Heart left ventricle (tissue), 13 donors: ENCODE measurements around the gene PACSIN3.

Experiments
- CTCF ChIP-seq, 12 donors: fragments of 200-600 bp; sonication (generic) in 4 of 12; IDR thresholded peaks; one replicate each; pipeline versions ENCODE4 v1.5.0 to v1.8.0; 2018 to 2022; ENCODE audit warnings: antibody characterized with exemption in 12 of 12, mild to moderate bottlenecking in 5 of 12
- POLR2A ChIP-seq, 2 donors: fragments of 450-650 bp; IDR thresholded peaks; one replicate each; pipeline ENCODE4 v1.6.1; 2017; ENCODE audit warnings: antibody characterized with exemption in 2 of 2, mild to moderate bottlenecking in 2 of 2, moderate library complexity in 2 of 2
- donor health status: ischemic (EF 13 %, LVEDD 7.1; RV severe dilation, severe dysfunction).
- donor health status: DM: no; HTN: yes; CAD: no.
- donor health status: DM: no; HTN: no; CAD: no.
- donor health status: ischemic (EF 25% LVEDD 6.9; RV normal size, moderate dysfunction).
- donor health status: ischemic (EF 25% LVEDD 5.7; RV mildly dilated, moderate dysfunction).
- donor health status: ischemic (EF 35%, LVEDD 5.7; RV mildly dilated, moderate dysfunction).
- donor health status: nonischemic (EF 11% LVEDD 7.7; RV severe dilation, severe dysfunction).
- donor health status: DM: yes; HTN: yes; CAD: no.
- donor health status: PGD.
- donor health status: ischemic (EF 29% LVEDD 5.4; RV normal size, mild dysfunction).
- donor health status: nonischemic (EF 23%, LVEDD 6.1; RV moderate dilation, normal function).

- TF ChIP-seq CTCF (IDR thresholded peaks at IDR 0.05) (no peak), POLR2A (IDR thresholded peaks at IDR 0.05) (no peak)
Measured at GRCh38 chr11:47132490-47132889, 53.7 kb downstream of the PACSIN3 start.
